Measurements from ENCODE around the gene RFPL2.
"Not testable (repeated sequence)": the region's sequence is repeated elsewhere in the genome, so short reads cannot be mapped to it uniquely, and the experiment has no call there.

DNA sequence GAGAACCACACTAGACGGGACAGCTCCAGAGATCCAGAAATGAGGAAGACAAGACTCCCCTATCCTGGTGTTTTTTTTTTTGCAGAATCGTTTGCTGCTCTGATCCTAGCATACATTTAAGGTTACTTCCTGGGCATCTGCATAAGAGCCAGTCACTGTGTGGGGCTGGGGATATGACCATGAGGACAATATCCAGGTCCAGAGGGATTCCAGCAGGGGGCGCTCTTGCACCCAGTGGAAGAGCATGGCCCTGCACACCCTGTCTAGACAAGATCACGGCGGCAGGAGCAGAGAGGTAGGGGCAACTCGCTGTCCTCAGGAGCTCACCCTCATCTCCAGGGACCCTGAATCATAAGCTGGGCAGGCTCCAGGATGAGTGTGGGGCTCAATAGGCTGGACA, 64.2 kb downstream of the RFPL2 start:
- TF ChIP-seq, protein P1, sequence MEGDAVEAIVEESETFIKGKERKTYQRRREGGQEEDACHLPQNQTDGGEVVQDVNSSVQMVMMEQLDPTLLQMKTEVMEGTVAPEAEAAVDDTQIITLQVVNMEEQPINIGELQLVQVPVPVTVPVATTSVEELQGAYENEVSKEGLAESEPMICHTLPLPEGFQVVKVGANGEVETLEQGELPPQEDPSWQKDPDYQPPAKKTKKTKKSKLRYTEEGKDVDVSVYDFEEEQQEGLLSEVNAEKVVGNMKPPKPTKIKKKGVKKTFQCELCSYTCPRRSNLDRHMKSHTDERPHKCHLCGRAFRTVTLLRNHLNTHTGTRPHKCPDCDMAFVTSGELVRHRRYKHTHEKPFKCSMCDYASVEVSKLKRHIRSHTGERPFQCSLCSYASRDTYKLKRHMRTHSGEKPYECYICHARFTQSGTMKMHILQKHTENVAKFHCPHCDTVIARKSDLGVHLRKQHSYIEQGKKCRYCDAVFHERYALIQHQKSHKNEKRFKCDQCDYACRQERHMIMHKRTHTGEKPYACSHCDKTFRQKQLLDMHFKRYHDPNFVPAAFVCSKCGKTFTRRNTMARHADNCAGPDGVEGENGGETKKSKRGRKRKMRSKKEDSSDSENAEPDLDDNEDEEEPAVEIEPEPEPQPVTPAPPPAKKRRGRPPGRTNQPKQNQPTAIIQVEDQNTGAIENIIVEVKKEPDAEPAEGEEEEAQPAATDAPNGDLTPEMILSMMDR (IDR thresholded peaks at IDR 0.05), result not testable (repeated sequence)
- TF ChIP-seq POLR2A (IDR thresholded peaks at IDR 0.05), result not testable (repeated sequence)

Measured in prostate gland (tissue), 2 donors.